Measurements from ENCODE around the gene DCC.

Gene DCC

GRCh38 chr18:52427521-52428175, 87.7 kb downstream of the DCC start:
- DNase-seq: no peak

GRCh38 chr18:52431683-52432082, 91.7 kb downstream of the DCC start:
- DNase-seq: no peak

GRCh38 chr18:52433797-52434196, 93.8 kb downstream of the DCC start:
- DNase-seq: no peak

GRCh38 chr18:52435301-52435700, 95.3 kb downstream of the DCC start:
- no peak for DNase-seq

- DNase-seq: no peak
These were observed 97.2 kb downstream of the DCC start for GRCh38 chr18:52437161-52437560.

- DNase-seq: no peak
These were observed 99.5 kb downstream of the DCC start for GRCh38 chr18:52439457-52439856.

- no peak for DNase-seq
These were observed 101.8 kb downstream of the DCC start for GRCh38 chr18:52441794-52442193.

GRCh38 chr18:52442686-52443085, 102.7 kb downstream of the DCC start:
- no peak for DNase-seq

GRCh38 chr18:52451256-52451655, 111.3 kb downstream of the DCC start:
- no peak for DNase-seq

- no peak for DNase-seq
These were observed 111.9 kb downstream of the DCC start for GRCh38 chr18:52451851-52452250.

GRCh38 chr18:52452427-52452826, 112.4 kb downstream of the DCC start:
- DNase-seq: no peak

- DNase-seq: no peak
These were observed 119.9 kb downstream of the DCC start for GRCh38 chr18:52459890-52460289.

- no peak for DNase-seq
These were observed 122.9 kb downstream of the DCC start for GRCh38 chr18:52462853-52463252.

GRCh38 chr18:52465391-52465790, 125.4 kb downstream of the DCC start:
- DNase-seq: no peak

GRCh38 chr18:52468496-52468895, 128.5 kb downstream of the DCC start:
- DNase-seq: no peak

- no peak for DNase-seq
These were observed 135.3 kb downstream of the DCC start for GRCh38 chr18:52475325-52475724.

GRCh38 chr18:52481116-52481515, 141.1 kb downstream of the DCC start:
- DNase-seq: no peak

GRCh38 chr18:52484977-52485376, 145.0 kb downstream of the DCC start:
- DNase-seq: no peak

- no peak for DNase-seq
These were observed 146.1 kb downstream of the DCC start for GRCh38 chr18:52486052-52486451.

- DNase-seq: no peak
These were observed 149.7 kb downstream of the DCC start for GRCh38 chr18:52489396-52490306.

- DNase-seq: no peak
These were observed 156.4 kb downstream of the DCC start for GRCh38 chr18:52496426-52496825.

- no peak for DNase-seq
These were observed 159.0 kb downstream of the DCC start for GRCh38 chr18:52499016-52499415.

- no peak for DNase-seq
These were observed 159.6 kb downstream of the DCC start for GRCh38 chr18:52499644-52500043.

- DNase-seq: no peak
These were observed 164.6 kb downstream of the DCC start for GRCh38 chr18:52504589-52504988.

All from right kidney (tissue), 1 donor.